ENCODE data around the gene USP44.

Gene USP44

DNA sequence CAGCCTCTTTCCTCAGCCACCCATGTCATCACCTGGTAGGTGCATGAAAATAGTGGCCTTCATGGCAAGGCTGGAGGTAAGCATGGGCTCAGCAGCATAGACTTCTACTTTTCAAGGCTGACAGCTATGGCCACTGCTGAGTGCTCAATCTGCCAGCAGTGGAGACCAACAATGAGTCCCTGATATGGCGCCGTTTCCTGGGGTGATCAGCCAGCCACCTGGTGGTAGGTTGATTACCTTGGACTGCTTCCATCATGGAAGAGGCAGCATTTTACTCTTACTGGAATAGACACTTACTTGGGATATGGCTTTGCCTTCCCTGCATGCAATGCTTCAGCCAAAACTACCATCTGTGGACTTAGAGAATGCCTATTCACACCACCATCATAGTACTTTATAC lies 39.5 kb upstream of the USP44 start:
- no peaks in the 10 kb centered on the region for H3K9me3 ChIP-seq
- TF ChIP-seq, protein P1, sequence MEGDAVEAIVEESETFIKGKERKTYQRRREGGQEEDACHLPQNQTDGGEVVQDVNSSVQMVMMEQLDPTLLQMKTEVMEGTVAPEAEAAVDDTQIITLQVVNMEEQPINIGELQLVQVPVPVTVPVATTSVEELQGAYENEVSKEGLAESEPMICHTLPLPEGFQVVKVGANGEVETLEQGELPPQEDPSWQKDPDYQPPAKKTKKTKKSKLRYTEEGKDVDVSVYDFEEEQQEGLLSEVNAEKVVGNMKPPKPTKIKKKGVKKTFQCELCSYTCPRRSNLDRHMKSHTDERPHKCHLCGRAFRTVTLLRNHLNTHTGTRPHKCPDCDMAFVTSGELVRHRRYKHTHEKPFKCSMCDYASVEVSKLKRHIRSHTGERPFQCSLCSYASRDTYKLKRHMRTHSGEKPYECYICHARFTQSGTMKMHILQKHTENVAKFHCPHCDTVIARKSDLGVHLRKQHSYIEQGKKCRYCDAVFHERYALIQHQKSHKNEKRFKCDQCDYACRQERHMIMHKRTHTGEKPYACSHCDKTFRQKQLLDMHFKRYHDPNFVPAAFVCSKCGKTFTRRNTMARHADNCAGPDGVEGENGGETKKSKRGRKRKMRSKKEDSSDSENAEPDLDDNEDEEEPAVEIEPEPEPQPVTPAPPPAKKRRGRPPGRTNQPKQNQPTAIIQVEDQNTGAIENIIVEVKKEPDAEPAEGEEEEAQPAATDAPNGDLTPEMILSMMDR (IDR thresholded peaks at IDR 0.05), result no peak
- no peak overlapping the region for H3K27ac ChIP-seq
- H3K4me3 ChIP-seq, result no peak overlapping the region
- no peaks in the 10 kb centered on the region for H3K27me3 ChIP-seq
- H3K4me1 ChIP-seq, result no peaks in the 10 kb centered on the region
- intact Hi-C loops (cut with DNase I; ENCODE audit: low total_unique reads), result no loop called here
- no peak for DNase-seq
- H3K36me3 ChIP-seq, result no peaks in the 10 kb centered on the region

DNA sequence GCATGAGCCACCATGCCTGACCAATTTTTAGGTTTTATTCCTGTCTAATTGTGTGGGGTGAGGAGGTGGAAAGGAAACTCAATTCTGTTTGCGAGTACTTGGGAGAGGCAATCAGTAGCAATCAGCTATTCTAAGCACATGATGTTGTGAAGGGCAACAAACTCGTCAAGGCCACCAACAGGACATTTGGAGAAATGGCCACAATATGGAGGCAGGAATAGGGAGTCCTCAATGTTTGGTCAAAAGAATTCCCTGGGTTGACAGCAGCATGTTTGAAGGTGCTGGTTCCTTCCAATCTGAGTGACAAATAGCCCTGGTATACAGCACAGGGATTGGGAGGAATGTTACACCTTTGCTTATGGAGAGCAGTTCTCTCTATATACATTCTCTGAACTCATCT lies 32.7 kb upstream of the USP44 start:
- H3K4me3 ChIP-seq, result no peak overlapping the region
- no peaks in the 10 kb centered on the region for H3K4me1 ChIP-seq
- no peak overlapping the region for H3K27ac ChIP-seq
- intact Hi-C loops (cut with DNase I; ENCODE audit: low total_unique reads), result loop anchor here (10.0 kb wide), 1 partner anchor 231 kb away; no protein-coding TSS in a partner anchor
- TF ChIP-seq, protein P1 (IDR thresholded peaks at IDR 0.05), result no peak
- H3K9me3 ChIP-seq, result no peaks in the 10 kb centered on the region
- H3K36me3 ChIP-seq, result no peaks in the 10 kb centered on the region
- no peak for DNase-seq
- no peaks in the 10 kb centered on the region for H3K27me3 ChIP-seq

DNA sequence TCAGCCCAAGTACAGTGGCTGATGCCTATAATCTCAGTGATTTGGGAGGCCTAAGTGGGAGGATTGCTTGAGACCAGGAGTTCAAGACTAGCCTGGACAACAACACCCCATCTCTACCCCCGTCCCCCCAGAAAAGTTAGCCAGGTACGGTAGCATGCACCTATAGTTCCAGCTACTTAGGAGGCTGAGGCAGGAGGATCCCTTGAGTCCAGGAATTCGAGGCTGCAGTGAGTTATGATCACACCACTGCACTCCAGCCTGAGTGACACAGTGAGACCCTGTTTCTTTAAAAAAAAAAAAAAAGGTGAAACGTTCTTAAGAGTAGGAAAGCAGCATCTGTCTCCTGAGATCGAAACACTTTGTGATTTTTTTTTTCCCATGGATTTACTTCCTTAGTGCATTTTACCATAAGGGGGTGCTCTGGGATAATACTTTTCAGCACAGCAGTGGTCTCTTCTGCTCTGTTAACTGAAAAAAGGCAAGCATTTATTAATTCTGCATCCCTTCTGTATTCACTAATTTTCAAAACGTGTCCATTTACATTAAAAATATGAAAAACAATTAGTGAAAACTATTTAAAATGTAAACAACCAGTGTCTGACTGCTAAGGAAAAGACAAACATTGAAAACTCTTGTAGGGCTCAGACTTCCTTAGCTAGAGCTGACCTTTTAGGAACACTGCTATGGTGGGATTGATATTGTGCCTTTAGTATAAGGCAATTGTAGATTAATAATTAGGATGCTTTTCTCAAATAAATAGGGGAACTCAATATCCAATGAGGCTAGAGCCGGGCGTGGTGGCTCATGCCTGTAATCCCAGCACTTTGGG lies 31.2 kb upstream of the USP44 start:
- intact Hi-C loops (cut with DNase I; ENCODE audit: low total_unique reads), result loop anchor here (10.0 kb wide), 1 partner anchor 232 kb away; no protein-coding TSS in a partner anchor

DNA sequence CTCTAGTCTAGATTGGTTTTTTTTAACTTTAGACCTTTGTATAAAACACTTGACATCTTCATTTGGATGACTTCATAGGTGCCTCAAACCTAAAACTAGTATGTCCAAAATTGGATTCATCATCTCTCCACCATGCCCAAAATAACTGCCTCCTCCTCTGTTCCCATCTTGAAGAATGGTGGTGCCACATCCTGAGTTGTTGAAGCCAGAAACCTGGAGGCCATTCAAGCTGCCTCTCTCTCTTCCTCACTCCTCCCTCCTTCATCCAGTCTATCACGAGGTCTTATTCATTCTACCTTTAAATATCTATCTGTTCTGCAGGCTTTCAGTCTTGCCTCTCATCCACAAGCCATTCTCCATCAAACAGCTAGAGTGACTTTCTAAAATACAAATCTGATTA lies 26.5 kb upstream of the USP44 start:
- intact Hi-C loops (cut with DNase I; ENCODE audit: low total_unique reads), result loop anchor here (10.0 kb wide), 1 partner anchor 417 kb away; the partner anchor contains the start of gene HAL
- H3K36me3 ChIP-seq, result no peaks in the 10 kb centered on the region
- DNase-seq, result no peak
- no peaks in the 10 kb centered on the region for H3K27me3 ChIP-seq
- H3K4me1 ChIP-seq, result no peaks in the 10 kb centered on the region
- no peak overlapping the region for H3K4me3 ChIP-seq
- TF ChIP-seq, protein P1 (IDR thresholded peaks at IDR 0.05), result no peak
- no peak overlapping the region for H3K27ac ChIP-seq
- no peaks in the 10 kb centered on the region for H3K9me3 ChIP-seq

More for the DNA sequence above, 31.2 kb upstream of the USP44 start:
- TF ChIP-seq, protein P1 (IDR thresholded peaks at IDR 0.05), result peak; percentile 49 to 60
- no peaks in the 10 kb centered on the region for H3K4me1 ChIP-seq
- no peaks in the 10 kb centered on the region for H3K36me3 ChIP-seq
- no peak overlapping the region for H3K27ac ChIP-seq
- H3K27me3 ChIP-seq, result no peaks in the 10 kb centered on the region
- H3K9me3 ChIP-seq, result no peaks in the 10 kb centered on the region
- no peak for DNase-seq
- no peak overlapping the region for H3K4me3 ChIP-seq

DNA sequence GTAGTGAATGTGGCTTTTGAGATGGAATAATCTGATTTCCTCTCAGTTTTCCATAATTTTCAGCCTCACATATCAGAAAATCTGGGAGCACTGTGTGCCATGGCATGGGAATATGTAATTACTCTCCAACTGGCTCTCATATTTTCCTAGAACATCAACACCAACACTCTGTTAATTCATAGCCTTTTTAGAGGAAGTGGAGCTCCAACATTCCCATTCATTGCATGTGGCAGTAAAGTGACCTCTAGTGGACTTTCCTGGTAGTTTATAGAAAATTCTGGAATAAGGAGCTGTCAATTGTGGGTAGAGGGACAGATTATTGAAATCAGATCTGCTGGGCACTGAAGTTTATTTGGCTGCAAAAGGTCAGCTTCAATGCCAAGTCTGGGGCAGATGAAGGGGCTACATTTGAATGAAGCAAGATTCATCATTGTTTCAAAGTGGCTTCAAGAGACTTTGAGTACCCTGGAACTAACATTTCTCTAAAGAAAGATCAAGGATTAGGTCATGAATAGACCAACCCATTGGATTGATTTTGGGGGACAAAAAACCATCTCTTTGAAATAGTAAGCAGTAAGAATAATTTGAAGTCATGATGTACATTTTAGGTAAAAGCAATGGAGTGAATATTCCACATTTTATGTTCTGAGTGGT lies 23.6 kb upstream of the USP44 start:
- Histone ChIP-seq H3K4me3 (no peak overlapping the region), H3K27me3 (no peaks in the 10 kb centered on the region), H3K9me3 (no peaks in the 10 kb centered on the region), H3K36me3 (no peaks in the 10 kb centered on the region), H3K27ac (no peak overlapping the region), H3K4me1 (no peaks in the 10 kb centered on the region)
- no peak for DNase-seq
- TF ChIP-seq, protein P1 (IDR thresholded peaks at IDR 0.05), result peak; percentile 49 to 67
- intact Hi-C loops (cut with DNase I; ENCODE audit: low total_unique reads), result loop anchor here (10.0 kb wide), 1 partner anchor 420 kb away; the partner anchor contains the start of gene HAL

Data from tibial artery (tissue), 4 donors.